PFSK-1 (cell line): ENCODE results near the gene ZMYND19.

Source experiments
- FOXP2 ChIP-seq: optimal IDR thresholded peaks from 2 replicates; pipeline ENCODE3; 2011; ENCODE audit warnings: borderline replicate concordance, control low read depth, inconsistent platforms; ENCODE audit not compliant: insufficient read depth; ENCODE audit errors: extremely low read length, extremely low read depth
- POLR2AphosphoS5 ChIP-seq: IDR thresholded peaks from 2 replicates; pipeline ENCODE4 v1.6.1; 2012; ENCODE audit warnings: low read depth, mild to moderate bottlenecking, control low read depth, low read length, moderate library complexity
- SIN3A ChIP-seq: IDR thresholded peaks from 2 replicates; pipeline ENCODE4 v1.6.1; 2012; ENCODE audit warnings: mild to moderate bottlenecking, low read length, moderate library complexity, borderline replicate concordance; ENCODE audit not compliant: insufficient read depth
- TAF1 ChIP-seq: IDR thresholded peaks from 2 replicates; pipeline ENCODE4 v1.6.1; 2012; ENCODE audit warnings: low read length, control low read depth, borderline replicate concordance; ENCODE audit not compliant: insufficient read depth
- TF ChIP-seq, protein P1 (sequence below), 2 experiments: IDR thresholded peaks; 2 replicates each; pipeline versions ENCODE4 v1.6.1 to v1.8.0; 2011 to 2012; ENCODE audit warnings: low read depth in 2 of 2, low read length in 2 of 2, control low read depth in 1 of 2, inconsistent platforms in 1 of 2, mild to moderate bottlenecking in 1 of 2, moderate library complexity in 1 of 2; ENCODE audit not compliant: insufficient read depth in 1 of 2

Gene ZMYND19

DNA sequence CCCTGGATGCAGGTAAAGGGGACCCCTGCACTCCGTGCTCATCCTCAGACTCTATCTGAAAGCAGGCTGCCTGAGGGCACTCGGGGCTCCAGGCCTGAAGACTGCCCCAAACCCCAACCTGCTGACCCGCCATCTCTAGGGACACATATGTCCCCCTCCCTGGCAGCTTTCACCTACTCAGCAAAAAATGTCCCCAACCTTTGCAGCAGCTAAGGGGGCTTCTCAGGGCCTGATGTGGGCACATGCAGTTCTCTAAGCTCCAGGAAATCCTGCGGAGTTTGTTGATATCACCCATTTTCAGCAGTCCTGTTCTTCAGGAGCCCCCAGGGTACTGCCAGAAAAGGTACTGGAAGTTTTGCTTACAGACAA is 9.4 kb downstream of the ZMYND19 start:
- TF ChIP-seq, protein P1, sequence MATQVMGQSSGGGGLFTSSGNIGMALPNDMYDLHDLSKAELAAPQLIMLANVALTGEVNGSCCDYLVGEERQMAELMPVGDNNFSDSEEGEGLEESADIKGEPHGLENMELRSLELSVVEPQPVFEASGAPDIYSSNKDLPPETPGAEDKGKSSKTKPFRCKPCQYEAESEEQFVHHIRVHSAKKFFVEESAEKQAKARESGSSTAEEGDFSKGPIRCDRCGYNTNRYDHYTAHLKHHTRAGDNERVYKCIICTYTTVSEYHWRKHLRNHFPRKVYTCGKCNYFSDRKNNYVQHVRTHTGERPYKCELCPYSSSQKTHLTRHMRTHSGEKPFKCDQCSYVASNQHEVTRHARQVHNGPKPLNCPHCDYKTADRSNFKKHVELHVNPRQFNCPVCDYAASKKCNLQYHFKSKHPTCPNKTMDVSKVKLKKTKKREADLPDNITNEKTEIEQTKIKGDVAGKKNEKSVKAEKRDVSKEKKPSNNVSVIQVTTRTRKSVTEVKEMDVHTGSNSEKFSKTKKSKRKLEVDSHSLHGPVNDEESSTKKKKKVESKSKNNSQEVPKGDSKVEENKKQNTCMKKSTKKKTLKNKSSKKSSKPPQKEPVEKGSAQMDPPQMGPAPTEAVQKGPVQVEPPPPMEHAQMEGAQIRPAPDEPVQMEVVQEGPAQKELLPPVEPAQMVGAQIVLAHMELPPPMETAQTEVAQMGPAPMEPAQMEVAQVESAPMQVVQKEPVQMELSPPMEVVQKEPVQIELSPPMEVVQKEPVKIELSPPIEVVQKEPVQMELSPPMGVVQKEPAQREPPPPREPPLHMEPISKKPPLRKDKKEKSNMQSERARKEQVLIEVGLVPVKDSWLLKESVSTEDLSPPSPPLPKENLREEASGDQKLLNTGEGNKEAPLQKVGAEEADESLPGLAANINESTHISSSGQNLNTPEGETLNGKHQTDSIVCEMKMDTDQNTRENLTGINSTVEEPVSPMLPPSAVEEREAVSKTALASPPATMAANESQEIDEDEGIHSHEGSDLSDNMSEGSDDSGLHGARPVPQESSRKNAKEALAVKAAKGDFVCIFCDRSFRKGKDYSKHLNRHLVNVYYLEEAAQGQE (IDR thresholded peaks at IDR 0.05; ENCODE audit: insufficient read depth in 1 of 2, low read depth in 2 of 2, low read length in 2 of 2), result no peak
- no peak for TF ChIP-seq SIN3A
- no peak for TF ChIP-seq FOXP2
- no peak for TF ChIP-seq POLR2AphosphoS5

DNA sequence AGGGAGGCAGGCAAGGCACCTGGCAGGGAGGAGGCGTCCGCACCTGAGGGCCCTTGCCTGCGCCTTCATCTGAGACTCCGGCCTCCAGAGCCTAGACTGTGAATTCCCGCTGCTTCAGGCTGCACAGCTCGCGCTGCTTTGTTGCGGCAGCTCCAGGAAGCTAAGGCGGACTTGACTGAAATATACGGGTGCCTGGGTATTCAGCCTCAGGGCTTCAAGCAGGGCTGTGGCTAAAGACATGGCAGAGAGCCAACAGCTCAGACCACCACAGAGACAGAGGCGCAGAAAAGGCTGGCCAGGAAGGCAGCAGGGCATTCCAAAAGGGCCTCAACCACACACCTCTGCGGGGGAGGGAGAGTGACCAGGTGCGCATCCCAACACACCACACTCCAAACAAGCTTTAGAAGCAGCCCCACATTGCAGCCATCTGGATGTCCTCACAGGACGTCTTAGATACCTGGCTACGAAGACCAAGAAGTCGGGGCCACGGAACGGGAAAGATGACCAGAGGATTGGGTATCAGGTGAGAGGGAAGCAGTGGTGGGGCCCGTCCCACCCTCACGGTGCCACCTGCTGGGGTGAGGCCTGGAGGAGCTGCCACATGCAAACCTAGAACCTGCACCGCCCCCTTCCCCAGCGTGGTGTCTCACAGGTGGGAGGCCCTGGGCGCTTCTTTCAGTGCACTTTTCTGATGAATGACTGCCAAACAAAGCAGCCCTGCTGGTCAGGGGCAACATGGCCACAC is 9.9 kb downstream of the ZMYND19 start:
- TF ChIP-seq SIN3A (no peak), TAF1 (no peak), FOXP2 (no peak), POLR2AphosphoS5 (no peak)
- TF ChIP-seq, protein P1 (IDR thresholded peaks at IDR 0.05; ENCODE audit: insufficient read depth in 1 of 2, low read depth in 2 of 2, low read length in 2 of 2), result no peak

DNA sequence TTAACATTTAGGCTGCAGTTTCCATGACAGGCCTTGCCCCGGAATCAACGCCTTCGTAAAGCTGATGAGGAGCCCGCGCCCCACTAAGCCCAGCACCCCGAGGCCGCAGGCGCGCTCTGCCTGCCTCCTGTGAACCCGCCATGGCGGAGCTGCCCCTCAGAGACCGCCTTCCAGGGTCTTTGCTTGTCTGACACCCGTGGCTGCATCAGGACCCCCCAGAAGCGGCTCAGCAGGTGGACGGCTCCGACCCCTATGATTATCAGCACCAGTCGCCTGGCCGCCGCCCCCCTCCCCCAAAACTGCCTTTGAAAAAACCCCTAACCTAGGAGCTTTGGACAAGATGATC is 11.1 kb downstream of the ZMYND19 start:
- TF ChIP-seq TAF1, result no peak
- TF ChIP-seq, protein P1 (IDR thresholded peaks at IDR 0.05; ENCODE audit: insufficient read depth in 1 of 2, low read depth in 2 of 2, low read length in 2 of 2), result no peak
- TF ChIP-seq FOXP2, result no peak
- no peak for TF ChIP-seq SIN3A
- TF ChIP-seq POLR2AphosphoS5, result no peak

DNA sequence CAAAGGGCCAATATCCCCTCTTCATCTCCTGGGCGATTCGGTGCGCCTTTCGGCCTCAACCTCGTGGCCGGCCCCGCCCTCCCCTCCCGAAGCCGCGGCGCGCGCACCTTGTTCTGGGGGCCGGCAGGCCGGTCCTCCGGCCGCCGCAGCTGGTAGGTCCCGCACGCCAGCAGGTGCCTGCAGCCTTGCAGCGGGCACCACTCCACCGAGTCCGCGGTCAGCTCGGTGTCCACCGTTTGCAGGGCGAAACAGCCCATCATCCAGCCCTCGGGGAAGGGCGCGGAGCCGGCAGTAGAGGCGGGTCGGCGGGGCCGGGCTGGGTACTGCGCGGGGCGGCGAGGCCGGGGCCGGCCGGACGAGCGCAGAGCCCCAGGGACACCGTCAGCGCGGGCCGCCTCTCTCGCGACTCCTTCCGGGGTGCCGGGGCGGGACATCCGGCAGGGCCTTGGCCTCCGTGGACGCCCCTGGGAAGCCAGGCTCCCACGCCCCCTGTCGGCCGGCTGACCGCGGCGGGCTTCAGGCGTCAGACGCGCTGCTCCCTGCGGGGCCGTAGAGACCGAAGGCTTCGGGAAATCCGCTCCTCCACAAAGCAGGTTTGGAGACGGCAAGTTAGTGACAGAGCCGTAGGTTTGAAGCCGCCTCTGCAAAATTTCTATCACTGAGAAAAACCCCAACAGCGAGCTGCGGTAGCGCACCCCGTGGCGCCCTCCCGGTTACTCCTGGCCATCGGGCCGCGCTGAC is 11.6 kb downstream of the ZMYND19 start, which contains the start of gene DPH7:
TSS of gene DPH7 (minus strand) at position 408 of the 741 bp plus-strand sequence. CDS start at position 260, 148 bp downstream.
- TF ChIP-seq SIN3A (peak; percentile 75; the same call in 1 of the 2 replicates), TAF1 (peak; percentile 72; the same call in 1 of the 2 replicates), FOXP2 (peak; percentile 86), POLR2AphosphoS5 (peak; percentile 61)
- TF ChIP-seq, protein P1 (IDR thresholded peaks at IDR 0.05; ENCODE audit: insufficient read depth in 1 of 2, low read depth in 2 of 2, low read length in 2 of 2), result 0 out of 4 replicates have a peak, but pooled peaks of 1 of the 2 experiments have one; percentile 50
